BLaER1 (cell line): ENCODE results near the gene HOMER3.

Experiments used
- H3K27ac ChIP-seq: shearing (Covaris generic); formaldehyde crosslinking; 2 replicates; pipeline ENCODE4 v1.8.1; 2022
- H3K27me3 ChIP-seq: shearing (Covaris generic); formaldehyde crosslinking; 2 replicates; pipeline ENCODE4 v1.8.1; 2022
- H3K36me3 ChIP-seq: shearing (Covaris generic); formaldehyde crosslinking; 2 replicates; pipeline ENCODE4 v1.8.1; 2022
- H3K4me1 ChIP-seq: shearing (Covaris generic); formaldehyde crosslinking; 2 replicates; pipeline ENCODE4 v1.8.1; 2022
- H3K4me2 ChIP-seq: shearing (Covaris generic); formaldehyde crosslinking; 2 replicates; pipeline ENCODE4 v1.8.1; 2022
- H3K4me3 ChIP-seq: shearing (Covaris generic); formaldehyde crosslinking; 2 replicates; pipeline ENCODE4 v1.8.1; 2022
- H3K9ac ChIP-seq: shearing (Covaris generic); formaldehyde crosslinking; 2 replicates; pipeline ENCODE4 v1.8.1; 2022
- H3K9me3 ChIP-seq: shearing (Covaris generic); formaldehyde crosslinking; 2 replicates; pipeline ENCODE4 v1.8.1; 2022
- H4K20me1 ChIP-seq: shearing (Covaris generic); formaldehyde crosslinking; 2 replicates; pipeline ENCODE4 v1.8.1; 2022
- Cebpa-rat ChIP-seq: shearing (Covaris generic); IDR thresholded peaks from 2 replicates; pipeline ENCODE4 v1.8.1; 2022

Gene HOMER3

DNA sequence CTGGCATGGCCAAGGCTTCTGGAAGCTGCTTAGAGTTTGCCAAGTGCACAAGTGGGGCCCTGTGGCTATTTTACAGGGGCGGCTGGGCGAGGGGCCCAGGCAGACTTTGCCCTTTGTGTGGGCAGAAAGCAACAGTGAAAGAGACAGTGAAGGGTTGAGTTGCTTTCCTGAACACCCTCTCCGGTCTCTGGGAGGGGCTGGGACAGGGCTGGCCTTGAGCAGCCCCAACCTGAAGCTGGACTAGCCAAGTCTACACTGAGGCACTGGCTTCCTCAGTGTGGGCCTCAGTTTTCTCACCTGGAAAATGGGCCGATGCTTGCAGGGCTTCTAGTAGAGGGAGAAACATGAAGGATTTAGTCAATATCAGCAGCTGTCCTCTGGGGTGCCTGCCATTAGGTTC lies 2.4 kb upstream of the HOMER3 start:
- Histone ChIP-seq H4K20me1 (peaks cover 12% of the 10 kb centered on the region), H3K4me1 (peaks cover 23% of the 10 kb centered on the region), H3K9me3 (no peaks in the 10 kb centered on the region), H3K9ac (no peak overlapping the region), H3K27me3 (no peaks in the 10 kb centered on the region), H3K27ac (no peak overlapping the region), H3K36me3 (peaks cover 5% of the 10 kb centered on the region; the same call in 1 of the 2 replicates), H3K4me2 (no peak overlapping the region), H3K4me3 (no peak overlapping the region)
- TF ChIP-seq Cebpa-rat: no peak

DNA sequence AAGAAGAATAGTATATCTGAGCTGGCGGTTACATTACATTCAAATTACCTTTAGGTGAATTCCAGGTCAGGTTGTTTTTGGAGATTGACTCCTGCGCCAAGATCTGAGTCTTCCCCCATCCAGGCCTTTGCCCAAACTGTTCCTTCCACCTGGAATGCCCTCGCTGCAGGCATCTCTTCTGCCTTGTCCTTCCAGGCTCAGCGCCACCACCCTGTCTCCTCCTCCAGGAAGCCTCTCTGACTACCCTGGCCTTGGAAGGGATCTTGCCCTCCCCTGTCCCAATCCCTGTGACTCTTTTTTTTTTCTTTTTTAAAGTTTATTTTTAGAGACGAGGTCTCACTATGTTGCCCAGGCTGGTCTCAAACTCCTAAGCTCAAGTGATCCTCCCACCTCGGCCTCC lies 1.7 kb upstream of the HOMER3 start:
- Histone ChIP-seq H3K27me3 (no peaks in the 10 kb centered on the region), H3K36me3 (peaks cover 12% of the 10 kb centered on the region), H3K9ac (no peak overlapping the region), H3K4me3 (no peak overlapping the region), H3K4me1 (peaks cover 23% of the 10 kb centered on the region), H3K4me2 (no peak overlapping the region), H3K27ac (no peak overlapping the region), H4K20me1 (peaks cover 12% of the 10 kb centered on the region), H3K9me3 (no peaks in the 10 kb centered on the region)
- no peak for TF ChIP-seq Cebpa-rat

DNA sequence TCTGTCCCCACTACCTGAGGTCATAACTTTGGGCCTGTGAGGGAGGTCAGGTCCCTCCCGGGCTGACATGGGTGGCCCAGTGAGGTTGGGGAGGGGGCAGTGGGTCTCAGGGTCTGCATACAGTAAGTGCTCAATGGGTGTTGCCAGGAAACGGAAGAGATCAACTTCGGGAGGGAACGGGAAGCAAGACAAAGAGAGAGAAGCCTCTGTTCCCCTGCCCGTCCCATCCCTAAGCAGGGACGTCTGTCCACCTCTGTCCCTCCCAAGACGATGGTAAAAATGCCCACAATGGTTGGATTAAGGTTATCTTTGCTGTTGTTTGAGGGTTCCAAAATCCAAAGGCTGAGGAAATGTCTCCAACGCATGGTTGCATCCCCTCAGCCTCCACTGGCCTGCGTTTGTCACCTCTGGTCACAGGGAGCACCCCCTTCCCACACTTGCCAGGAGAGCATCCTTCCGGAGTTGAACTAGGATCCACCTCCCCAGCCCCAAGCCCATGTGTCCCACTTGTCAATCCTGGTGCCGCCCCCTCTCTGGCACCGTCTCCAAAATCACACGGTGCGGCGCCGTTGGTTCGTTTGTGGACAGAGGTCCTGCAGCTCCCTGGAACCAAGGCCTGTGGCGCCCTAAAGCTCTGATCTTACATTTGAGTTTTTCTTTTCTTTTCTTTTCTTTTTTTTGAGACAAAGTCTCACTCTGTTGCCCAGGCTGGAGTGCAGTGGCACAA lies 774 bp upstream of the HOMER3 start:
- H3K4me1 ChIP-seq: peaks cover 19% of the 10 kb centered on the region
- no peak overlapping the region for H3K9ac ChIP-seq

DNA sequence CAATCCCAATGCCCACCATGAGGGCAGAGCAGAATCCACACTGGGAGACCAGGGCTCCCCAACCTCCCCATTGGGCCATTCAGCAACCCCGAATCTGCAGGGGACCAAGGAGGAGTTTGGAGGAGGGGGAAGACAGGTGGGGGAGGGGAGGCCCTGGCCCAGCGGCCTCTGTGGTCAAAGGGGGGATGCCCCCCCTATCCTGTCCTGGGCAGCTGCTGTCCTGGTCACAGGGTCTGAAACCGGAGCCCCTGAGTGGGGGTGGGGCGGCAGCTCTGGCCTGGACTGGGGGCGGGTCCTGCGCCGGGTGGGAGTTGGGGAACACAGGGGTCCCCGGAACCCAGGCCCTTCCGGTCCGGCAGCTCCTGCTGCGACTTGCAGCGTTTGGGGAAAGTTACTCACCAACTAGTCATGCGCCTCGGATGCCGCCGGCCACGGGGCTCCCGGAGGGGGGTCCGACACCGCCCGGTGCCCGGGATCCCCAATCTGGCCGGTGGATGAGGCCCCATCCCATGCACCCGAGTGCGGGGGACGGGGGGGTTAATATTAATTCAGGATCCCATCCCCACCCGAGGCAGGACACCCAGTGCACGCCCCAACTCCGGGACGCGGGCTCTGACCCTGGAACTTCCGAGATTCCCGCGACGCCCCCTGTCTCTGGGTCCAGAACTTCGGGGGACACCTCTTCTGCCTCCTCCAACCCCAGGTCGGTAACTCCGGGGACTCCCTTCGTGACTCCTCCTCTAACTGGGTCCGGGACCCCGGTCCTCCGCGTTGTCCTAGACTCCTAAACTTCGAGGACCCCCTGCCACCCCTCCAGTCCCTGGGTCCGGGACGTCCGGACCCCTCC lies 872 bp downstream of the HOMER3 start:
- Histone ChIP-seq H3K27me3 (no peaks in the 10 kb centered on the region), H3K36me3 (peaks cover 35% of the 10 kb centered on the region), H3K9ac (peak overlapping the region; percentile 95), H3K4me2 (peak overlapping the region; percentile 98), H3K4me3 (peak overlapping the region; percentile 93), H3K27ac (peak overlapping the region; percentile 95), H3K9me3 (no peaks in the 10 kb centered on the region), H4K20me1 (peaks cover 12% of the 10 kb centered on the region), H3K4me1 (peaks cover 17% of the 10 kb centered on the region)
- TF ChIP-seq Cebpa-rat: no peak

More for the DNA sequence above, 774 bp upstream of the HOMER3 start:
- Histone ChIP-seq H3K4me2 (peak overlapping the region; percentile 69), H3K4me3 (no peak overlapping the region), H3K27ac (no peak overlapping the region; the same call in 1 of the 2 replicates), H4K20me1 (peaks cover 12% of the 10 kb centered on the region), H3K27me3 (no peaks in the 10 kb centered on the region), H3K36me3 (peaks cover 19% of the 10 kb centered on the region), H3K9me3 (no peaks in the 10 kb centered on the region)
- TF ChIP-seq Cebpa-rat: no peak

DNA sequence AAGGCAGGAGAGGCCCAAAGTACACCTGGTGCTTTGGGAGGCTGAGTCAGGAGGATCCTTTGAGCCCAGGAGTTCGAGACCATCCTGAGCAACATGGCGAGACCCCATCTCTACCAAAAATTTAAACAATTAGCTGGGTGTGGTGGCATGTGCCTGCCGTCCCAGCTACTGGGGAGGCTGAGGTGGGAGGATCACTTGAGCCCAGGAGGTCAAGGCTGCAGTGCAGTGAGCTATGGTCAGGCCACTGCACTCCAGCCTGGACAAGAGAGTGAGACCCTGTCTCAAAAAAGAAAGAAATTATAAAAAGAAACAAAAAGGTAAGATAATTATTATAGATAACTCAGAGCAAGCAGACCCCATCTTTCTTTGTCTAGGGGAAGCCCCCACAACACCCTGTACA lies 1.9 kb downstream of the HOMER3 start:
- Histone ChIP-seq H3K9ac (no peak overlapping the region), H3K4me3 (peak overlapping the region; percentile 93; the same call in 1 of the 2 replicates)

DNA sequence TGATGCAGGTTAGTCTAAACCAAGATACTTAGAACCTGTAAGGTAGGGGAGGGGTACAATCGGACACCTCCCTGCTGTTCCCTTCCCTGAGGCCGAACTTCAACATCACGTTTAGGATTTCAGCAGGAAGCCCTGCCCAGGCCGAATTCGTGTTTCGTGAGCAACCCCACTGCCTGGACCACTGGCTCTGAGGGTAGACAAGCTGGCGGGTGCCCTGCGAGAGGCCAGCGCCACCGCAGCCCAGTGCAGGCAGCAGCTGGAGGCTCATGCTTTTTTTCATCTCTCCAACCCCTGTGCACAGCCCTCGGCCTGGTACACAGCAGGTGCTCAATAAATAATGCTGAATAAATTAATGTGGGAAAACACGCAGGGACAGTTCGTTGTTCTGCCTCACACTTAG lies 7.7 kb downstream of the HOMER3 start:
- Histone ChIP-seq H3K4me2 (peak overlapping the region; percentile 51), H3K36me3 (peaks cover 89% of the 10 kb centered on the region), H4K20me1 (peaks cover 30% of the 10 kb centered on the region), H3K4me3 (no peak overlapping the region), H3K9me3 (no peaks in the 10 kb centered on the region), H3K27me3 (no peaks in the 10 kb centered on the region), H3K27ac (no peak overlapping the region), H3K4me1 (peaks cover 7% of the 10 kb centered on the region; the same call in 1 of the 2 replicates), H3K9ac (no peak overlapping the region)
- no peak for TF ChIP-seq Cebpa-rat

More for the DNA sequence above, 1.9 kb downstream of the HOMER3 start:
- H4K20me1 ChIP-seq: peaks cover 12% of the 10 kb centered on the region
- H3K36me3 ChIP-seq: peaks cover 45% of the 10 kb centered on the region
- no peak overlapping the region for H3K27ac ChIP-seq
- peaks cover 17% of the 10 kb centered on the region for H3K4me1 ChIP-seq
- peak overlapping the region; percentile 98 for H3K4me2 ChIP-seq
- no peak for TF ChIP-seq Cebpa-rat
- H3K9me3 ChIP-seq: no peaks in the 10 kb centered on the region
- H3K27me3 ChIP-seq: no peaks in the 10 kb centered on the region

DNA sequence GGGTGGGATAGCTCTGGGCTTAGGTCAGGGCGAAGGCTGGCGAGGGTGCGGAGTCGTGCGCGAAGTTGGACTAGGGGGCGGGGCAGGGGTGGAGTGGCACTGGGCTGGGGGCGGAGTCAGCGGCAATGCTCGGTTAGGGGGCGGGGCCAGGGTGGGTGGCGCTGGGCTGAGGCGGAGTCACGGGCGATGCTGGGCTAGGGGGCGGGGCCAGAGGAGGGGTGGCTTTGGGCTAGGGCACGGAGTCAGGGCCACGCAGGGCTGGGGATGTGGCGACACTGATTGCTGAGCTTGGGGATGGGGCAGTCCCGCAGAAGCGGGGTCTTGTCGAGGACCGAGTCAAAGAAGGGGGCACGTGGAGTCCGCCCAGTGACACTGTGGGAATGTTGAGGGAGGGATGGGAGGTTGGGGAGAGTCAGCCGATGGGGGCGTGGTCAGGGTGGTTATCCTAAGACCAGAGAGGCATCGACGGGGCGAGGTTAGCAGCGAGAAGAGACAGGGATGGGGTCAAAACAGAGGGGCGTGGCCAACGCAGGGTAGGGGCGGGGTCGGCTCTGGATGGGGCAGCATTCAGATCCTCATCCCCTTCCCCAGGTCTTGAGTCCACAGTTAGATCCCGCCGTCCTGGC lies 8.7 kb downstream of the HOMER3 start:
- TF ChIP-seq Cebpa-rat: no peak
- Histone ChIP-seq H3K4me2 (peak overlapping the region; percentile 68), H3K36me3 (peaks cover 89% of the 10 kb centered on the region), H3K9me3 (no peaks in the 10 kb centered on the region), H3K4me3 (no peak overlapping the region), H3K4me1 (peaks cover 7% of the 10 kb centered on the region; the same call in 1 of the 2 replicates), H3K9ac (no peak overlapping the region), H3K27me3 (no peaks in the 10 kb centered on the region), H4K20me1 (peaks cover 37% of the 10 kb centered on the region), H3K27ac (no peak overlapping the region)

DNA sequence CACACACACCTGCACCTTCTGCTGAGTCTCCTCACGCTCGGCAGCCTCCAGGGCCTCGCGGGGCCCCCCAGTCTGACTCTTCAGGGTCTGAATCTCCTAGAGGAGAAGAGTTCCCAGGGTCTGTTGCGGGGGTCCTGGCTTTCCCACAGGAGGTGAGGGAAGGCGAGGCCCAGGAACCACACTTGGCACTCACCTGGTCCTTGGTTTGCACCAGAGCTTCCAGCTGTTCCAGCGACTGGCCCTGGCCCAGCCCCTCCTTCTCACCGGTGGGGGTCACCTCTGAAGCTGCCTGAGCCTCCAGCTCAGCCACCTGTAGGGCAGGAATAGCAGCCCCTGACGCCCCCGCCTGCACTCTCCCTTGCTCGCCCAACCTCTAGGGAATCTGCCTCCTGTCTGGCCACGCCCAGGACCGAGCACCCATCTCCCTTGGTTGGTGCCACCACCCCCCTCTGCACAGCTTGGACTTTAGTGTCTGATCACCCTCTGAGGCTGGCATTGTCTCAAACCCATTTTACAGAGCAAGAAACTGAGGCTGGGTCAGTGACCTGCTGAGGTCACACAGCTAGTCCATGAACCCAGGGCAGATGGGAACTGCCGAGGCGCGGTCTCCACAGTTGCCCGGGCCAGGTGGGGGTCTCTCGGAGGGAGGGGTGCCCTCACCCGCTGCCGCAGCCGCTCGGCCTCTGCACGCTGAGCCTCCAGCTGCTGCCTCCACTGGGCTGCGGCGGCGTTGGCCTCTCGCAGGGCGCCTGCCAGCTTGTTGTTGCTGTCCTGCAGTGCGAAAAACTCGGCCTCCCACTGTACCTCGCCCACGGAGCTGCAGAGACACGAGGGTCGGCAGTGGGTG lies 9.5 kb downstream of the HOMER3 start:
- H4K20me1 ChIP-seq: peaks cover 37% of the 10 kb centered on the region
- no peaks in the 10 kb centered on the region for H3K9me3 ChIP-seq
- no peak overlapping the region for H3K4me3 ChIP-seq
- no peak overlapping the region for H3K27ac ChIP-seq
- no peak overlapping the region for H3K4me2 ChIP-seq
- no peak overlapping the region for H3K9ac ChIP-seq
- H3K27me3 ChIP-seq: no peaks in the 10 kb centered on the region
- H3K4me1 ChIP-seq: peaks cover 7% of the 10 kb centered on the region; the same call in 1 of the 2 replicates
- TF ChIP-seq Cebpa-rat: no peak
- H3K36me3 ChIP-seq: peaks cover 90% of the 10 kb centered on the region

DNA sequence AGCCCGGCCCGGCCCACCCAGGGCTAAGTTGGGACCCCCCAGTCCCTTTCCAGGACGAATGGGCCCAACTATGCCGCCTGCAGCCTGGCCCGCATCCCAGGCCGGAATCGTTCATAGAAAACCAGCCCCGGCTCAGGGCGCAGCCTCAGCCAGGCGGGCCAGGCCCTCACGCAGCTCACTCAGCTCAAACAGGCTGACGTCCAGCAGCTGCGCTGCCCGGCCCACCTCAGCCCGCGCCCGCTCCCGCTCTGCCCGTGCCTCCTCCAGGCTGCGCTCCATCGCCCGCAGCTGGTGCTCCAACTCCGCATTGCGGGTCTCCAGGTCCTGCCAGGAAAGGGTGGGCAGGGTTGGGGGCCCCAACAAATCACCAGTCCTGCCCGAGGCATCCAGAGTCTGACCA lies 11.7 kb downstream of the HOMER3 start:
- Histone ChIP-seq H3K9ac (no peak overlapping the region), H3K4me3 (no peak overlapping the region), H3K36me3 (peaks cover 91% of the 10 kb centered on the region), H3K27ac (no peak overlapping the region), H3K27me3 (no peaks in the 10 kb centered on the region), H4K20me1 (peaks cover 54% of the 10 kb centered on the region), H3K9me3 (no peaks in the 10 kb centered on the region), H3K4me1 (peaks cover 7% of the 10 kb centered on the region; the same call in 1 of the 2 replicates), H3K4me2 (no peak overlapping the region)
- no peak for TF ChIP-seq Cebpa-rat
